ENCODE results near the gene USP49. TPM values are rescaled to one million over a fixed set of nuclear protein-coding genes. Genes with fewer than 3 reads are reported as not detected.

Gene USP49
- total and polyA plus RNA-seq, 2 of the 4 experiments (the other 2 are of a cell fraction) = 1.4 to 2.1 TPM

GRCh38 chr6:41942067-41942851 lies 47.1 kb upstream of the USP49 start:
- peak overlapping the region; percentile 39 to 89 for H4K8ac ChIP-seq (ENCODE audit: low read depth in 2 of 2, low read length in 2 of 2)
- H2BK5ac ChIP-seq (ENCODE audit: low read depth, low read length, poor library complexity, severe bottlenecking) = peak overlapping the region; percentile 79
- peak overlapping the region; percentile 74 for H3K56ac ChIP-seq (ENCODE audit: extremely low read depth, insufficient read depth, low read length)
- ATAC-seq (ENCODE audit: low read depth) (peak; percentile 24; the same call in 1 of the 2 replicates), DNase-seq (peak; percentile 88)
- peak overlapping the region; percentile 69 for H3K27ac ChIP-seq (ENCODE audit: insufficient read depth, low read length)
- peak overlapping the region; percentile 51 for H2BK120ac ChIP-seq (ENCODE audit: low read depth, low read length)
- intact Hi-C loops (cut with micrococcal nuclease) (no loop called here), dilution Hi-C loops (cut with HindIII; ENCODE audit: low sequenced_read_pairs, unreplicated experiment) (no loop called here), in situ Hi-C loops (cut with MboI; ENCODE audit: low sequenced_read_pairs) (no loop called here)
- H2AK5ac ChIP-seq (ENCODE audit: low read depth, low read length) = peak overlapping the region; percentile 33
- ChIA-PET CTCF (interaction anchor here (0.6 to 0.7 kb wide), 2 partner anchors 47 to 102 kb away, joined by 3 to 4 read pairs; no protein-coding TSS in a partner anchor), POLR2A (ENCODE audit: unreplicated experiment) (no interaction called here)
- peak overlapping the region; percentile 76 for H3K4me2 ChIP-seq (ENCODE audit: low read depth, low read length)
- H2AFZ ChIP-seq (replicated peaks; ENCODE audit: low read length, poor library complexity) = peak overlapping the region; percentile 91
- peak overlapping the region; percentile 89 for H3K4ac ChIP-seq (ENCODE audit: low read depth, low read length)
- H2AK9ac ChIP-seq (replicated peaks; ENCODE audit: low read depth, low read length, poor library complexity) = peak overlapping the region; percentile 99
- peak overlapping the region; percentile 56 for H4K5ac ChIP-seq (ENCODE audit: low read depth, low read length)
- peak overlapping the region; percentile 46 for H3K4me3 ChIP-seq (ENCODE audit: insufficient read depth, low read depth, low read length)
- H3K9me3 ChIP-seq (ENCODE audit: control insufficient read depth, insufficient read depth, low read length) = no peaks in the 10 kb centered on the region
- peak overlapping the region; percentile 84 for H3K14ac ChIP-seq (replicated peaks; ENCODE audit: low read depth, low read length)
- no TSS peak for BruUV-seq (replicated peaks)
- H3K9ac ChIP-seq (ENCODE audit: low read depth, low read length) = peak overlapping the region; percentile 80
- peak overlapping the region; percentile 49 for H3K23ac ChIP-seq (ENCODE audit: low read depth, low read length)
- H4K20me1 ChIP-seq (ENCODE audit: insufficient read depth, low read length) = peaks cover 28% of the 10 kb centered on the region
- peak overlapping the region; percentile 24 for H4K91ac ChIP-seq (ENCODE audit: insufficient read depth, low read depth, low read length)
- 39% methylated on average over 8 of the region's 20 CpGs; no CpG with 5 or more reads in 1 of the 2 experiments for WGBS, 2 experiments (ENCODE audit: extremely low coverage in 2 of 2, insufficient read length in 1 of 2)
- no peak for TF ChIP-seq MAFK (IDR thresholded peaks at IDR 0.05; ENCODE audit: low read depth, low read length)
- peak; percentile 23; the same call in 1 of the 2 replicates for TF ChIP-seq FOS (IDR thresholded peaks at IDR 0.05; ENCODE audit: low read depth, low read length)
- 0 out of 2 replicates have a peak, but pooled peaks have one; percentile 13 for TF ChIP-seq POLR2A (IDR thresholded peaks at IDR 0.05; ENCODE audit: low read depth, low read length)
- 0 out of 2 replicates have a peak, but pooled peaks cover 2% of the 10 kb centered on the region for H3K36me3 ChIP-seq (ENCODE audit: control insufficient read depth, insufficient read depth, low read length)
- no peaks in the 10 kb centered on the region for H3K27me3 ChIP-seq (ENCODE audit: control insufficient read depth, insufficient read depth, low read length)
- peaks cover 27% of the 10 kb centered on the region for H3K4me1 ChIP-seq (ENCODE audit: control insufficient read depth, insufficient read depth, low read length)
- H3K79me1 ChIP-seq (ENCODE audit: low read depth in 1 of 2, low read length in 2 of 2) = peaks cover 9 to 39% of the 10 kb centered on the region in 2 experiments; a peak in 3 of 4 replicates
- peaks cover 16% of the 10 kb centered on the region; the same call in 1 of the 2 replicates for H3K9me1 ChIP-seq (ENCODE audit: insufficient read depth, low read length)
- H2BK20ac ChIP-seq (ENCODE audit: low read depth, low read length) = peak overlapping the region; percentile 50; the same call in 1 of the 2 replicates
- H3K18ac ChIP-seq (ENCODE audit: low read depth, low read length) = peak overlapping the region; percentile 25
- H2BK15ac ChIP-seq (ENCODE audit: low read depth, low read length) = peak overlapping the region; percentile 6; the same call in 1 of the 3 replicates

All from IMR-90 (cell line).